HG03469 (cell line): ENCODE data around the gene TP63.

Experiments
- ATAC-seq: cut with Tn5 transposase; IDR thresholded peaks from one replicate; pipeline ENCODE4 v1.9.1; 2021; ENCODE audit warnings: mild to moderate bottlenecking, moderate library complexity, moderate number of reproducible peaks; ENCODE audit not compliant: unreplicated experiment

Gene TP63

DNA sequence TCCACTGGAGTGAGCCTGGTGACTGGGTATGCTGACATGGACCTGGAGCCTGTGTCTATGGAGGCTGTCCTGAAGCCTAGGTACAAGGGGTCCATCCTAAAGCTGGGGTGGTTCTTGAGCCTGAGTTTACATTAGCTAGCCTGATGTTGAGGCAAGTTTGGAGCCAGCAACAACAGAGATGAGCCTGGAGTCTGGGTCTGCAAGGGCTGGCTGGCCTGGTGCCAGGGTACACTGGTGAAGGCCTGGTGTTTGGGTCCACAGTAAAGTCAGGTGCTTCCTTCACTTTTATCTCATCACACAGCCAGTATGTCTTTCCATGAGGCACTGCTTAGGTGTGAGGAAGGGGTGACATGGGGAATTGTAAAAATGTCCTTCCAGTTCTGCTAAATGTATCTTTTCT, 49.5 kb downstream of the TP63 start:
- ATAC-seq: no peak

DNA sequence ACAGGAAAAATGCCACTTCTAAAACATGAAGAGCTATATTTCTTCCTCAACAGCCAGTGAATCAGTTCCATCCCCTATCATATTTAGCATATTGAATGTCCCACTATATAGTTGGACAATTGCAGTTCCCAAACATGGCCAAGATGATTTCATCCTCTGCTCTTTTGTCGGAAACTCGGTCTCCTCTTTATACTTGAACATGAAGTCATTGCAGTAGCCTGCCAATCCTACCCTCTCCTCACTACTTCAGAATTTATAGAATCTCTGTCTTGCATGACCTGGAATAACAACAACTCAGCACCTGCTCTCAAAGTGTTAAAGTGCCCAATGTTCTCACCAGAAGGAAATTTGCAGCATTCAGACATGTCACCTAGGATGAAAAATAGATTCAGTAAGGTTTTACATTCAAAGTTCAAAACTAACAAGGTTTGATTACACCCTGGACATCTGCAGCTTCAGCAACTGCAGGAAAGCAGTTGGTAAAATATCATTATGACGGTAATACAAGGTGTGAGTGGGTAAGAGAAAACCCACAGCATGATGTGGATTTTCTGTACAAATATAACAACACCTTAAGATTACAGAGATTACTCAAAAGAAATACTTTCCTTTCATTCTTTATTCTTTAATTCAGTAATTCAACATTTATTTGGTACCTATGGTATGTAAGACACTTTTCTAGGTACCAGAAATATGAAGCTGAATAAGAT, 52.5 kb downstream of the TP63 start:
- ATAC-seq: no peak

DNA sequence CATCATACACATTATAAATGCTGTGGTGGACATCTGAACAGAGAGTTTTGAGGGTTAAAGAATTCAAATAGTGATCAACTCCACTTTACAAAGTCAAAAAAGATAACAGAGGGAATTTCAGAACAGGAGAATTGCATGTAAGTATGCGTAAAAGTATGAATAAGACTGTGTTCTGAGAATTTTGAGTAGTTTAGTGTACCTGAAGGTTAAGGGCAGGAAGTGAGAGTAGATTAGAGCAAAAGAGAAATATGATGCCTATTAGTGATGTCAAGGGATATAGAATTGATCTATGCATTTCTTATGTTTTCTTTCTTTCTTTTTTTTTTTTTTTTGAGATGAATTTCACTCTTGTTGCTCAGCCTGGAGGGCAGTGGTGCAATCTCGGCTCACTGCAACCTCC, 53.1 kb downstream of the TP63 start:
- ATAC-seq: no peak

DNA sequence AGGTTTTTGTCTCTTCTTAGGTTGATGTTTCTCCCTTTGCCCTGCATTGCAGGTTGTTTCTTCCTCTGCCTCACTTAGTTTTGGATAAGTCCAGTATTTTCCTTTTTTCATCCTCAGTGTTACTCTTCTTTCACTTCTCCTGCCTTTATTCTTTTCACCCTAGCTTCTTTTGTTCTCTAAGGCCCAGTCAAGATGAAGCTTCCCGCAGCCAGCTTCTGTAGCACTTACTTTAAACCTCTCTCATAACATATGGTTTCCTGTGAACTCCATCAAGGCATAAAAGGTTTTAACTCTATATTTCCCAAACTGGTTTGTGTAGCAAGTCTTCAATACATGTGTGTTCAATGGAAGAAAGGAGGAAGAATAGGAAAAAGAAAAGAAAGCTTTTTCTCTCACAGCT, 54.1 kb downstream of the TP63 start:
- no peak for ATAC-seq

DNA sequence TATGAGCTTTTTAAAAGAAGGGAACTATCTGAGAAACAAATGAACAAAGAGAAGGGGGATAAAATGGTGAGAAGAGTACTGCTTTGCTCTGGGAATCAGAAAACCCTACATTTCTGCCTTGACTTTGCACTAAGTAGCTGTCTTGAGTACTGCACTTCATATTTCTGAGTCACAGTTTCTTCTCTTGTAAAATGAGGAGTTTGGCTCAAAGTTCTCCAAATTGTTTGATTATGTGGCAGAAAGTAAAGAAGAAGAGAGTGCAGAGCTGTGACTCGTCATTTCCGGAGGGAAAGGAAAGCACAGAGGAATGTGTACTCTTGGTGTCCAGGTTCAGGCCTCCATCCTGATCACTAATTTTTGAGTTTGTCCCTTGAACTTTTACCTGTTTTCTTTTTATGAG, 54.7 kb downstream of the TP63 start:
- ATAC-seq: no peak

DNA sequence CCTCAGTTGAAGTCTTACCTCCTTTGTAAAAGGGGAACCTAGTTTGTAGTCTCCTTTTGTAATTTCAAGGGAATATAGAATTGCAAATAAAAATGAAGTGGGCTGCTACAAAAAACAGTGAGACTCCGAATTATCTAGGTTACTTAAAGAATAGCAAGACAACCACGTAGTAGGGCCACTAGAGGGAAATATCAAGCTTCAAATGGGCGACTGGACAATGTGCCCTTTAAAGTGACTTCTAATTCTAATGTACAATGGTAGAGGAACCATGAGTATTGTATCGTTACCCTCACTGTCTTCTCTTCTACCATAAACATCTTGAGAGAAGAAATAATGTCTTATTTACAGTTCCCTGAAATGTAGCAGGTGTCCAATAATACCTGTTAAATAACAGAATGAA, 56.3 kb downstream of the TP63 start:
- no peak for ATAC-seq

DNA sequence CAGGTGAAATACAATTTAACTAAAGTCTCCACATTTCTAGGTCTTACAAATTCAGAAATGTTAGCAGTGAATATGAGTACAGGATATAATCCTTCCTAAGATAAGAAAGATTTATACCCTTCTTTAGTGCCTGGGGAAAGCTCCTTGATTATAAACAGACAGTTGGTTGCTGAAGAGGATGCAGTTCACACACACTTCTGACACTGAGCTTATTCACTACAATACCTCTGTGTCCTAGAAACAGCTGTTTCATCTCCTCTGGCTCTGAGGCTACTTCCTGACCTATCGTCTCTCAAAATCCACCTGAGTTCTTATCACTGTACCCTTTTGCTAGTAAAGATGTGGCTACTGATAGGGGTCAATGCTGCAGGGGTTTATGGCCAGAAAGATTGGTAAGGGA, 57.1 kb downstream of the TP63 start:
- no peak for ATAC-seq

DNA sequence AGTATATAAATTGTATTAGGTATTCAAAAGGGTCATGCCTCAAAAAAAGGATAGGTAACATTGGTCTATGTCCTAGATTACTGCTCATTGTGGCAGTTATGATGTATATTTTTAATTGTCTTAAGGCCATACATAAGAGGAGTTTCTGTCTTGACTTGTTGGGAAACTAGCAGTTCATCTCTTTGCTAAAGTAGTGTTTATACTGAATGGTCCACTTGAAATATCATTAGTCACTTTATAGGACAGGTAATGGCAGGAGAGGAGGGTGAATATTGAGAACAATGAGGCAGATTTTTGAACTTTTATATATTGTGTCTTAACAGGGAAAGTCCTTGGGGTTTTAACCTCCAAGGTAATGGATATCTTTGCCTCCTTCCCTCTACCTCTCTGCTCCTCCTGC, 58.4 kb downstream of the TP63 start:
- no peak for ATAC-seq

DNA sequence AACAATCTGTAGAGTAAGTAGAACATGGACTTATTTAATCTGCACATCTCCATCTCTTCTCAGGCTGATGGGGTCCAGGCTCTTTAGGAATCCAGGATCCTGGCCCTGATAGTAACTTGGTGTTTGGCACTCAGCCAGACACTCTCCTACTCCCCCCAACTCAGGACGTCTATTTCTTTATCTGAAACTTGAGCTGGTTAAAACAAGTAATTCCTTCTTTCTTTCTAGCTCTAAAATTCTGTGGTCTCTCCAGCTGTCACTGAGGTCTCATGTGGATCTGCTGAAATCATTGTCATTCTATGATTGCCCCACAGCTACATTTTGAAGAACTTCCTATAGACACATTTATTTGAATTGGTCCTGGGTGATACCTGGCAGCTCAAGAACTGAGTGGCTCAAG, 59.0 kb downstream of the TP63 start:
- no peak for ATAC-seq

DNA sequence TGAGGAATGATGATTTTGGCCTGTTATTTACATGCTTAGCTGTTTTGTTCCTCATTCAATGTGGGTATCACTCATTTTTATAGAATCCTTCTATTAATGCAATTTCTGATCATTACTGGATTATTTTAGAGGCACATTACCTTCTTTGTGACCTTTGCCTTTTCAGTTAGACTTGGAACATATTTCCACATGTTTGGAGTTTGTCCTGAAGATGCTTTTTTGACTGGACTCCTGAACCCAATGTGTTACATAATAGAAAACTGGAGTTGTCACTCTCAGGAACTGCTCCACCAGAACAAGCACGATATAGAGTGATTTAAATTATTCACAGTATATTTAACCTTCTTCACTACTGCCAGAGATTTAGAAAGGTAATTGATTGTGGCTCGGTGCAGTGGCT, 59.5 kb downstream of the TP63 start:
- no peak for ATAC-seq

DNA sequence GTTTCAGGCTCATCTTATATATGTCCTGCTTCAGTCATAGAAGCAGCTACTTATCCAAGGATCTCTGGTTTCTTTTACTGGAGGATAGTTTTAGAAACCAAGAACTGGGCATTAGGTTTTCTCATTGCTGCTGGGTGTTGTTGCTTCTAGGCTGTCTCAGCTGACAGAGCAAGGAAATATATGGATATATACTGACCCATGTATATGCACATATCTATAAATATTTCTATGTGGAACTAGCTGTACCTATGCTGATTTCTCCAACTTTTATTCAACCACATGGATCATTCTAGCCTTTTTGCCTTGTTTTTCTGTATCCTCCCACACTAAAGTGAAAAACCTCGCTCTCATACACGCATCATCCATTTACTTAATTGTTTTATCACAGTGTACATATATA, 64.2 kb downstream of the TP63 start:
- no peak for ATAC-seq

DNA sequence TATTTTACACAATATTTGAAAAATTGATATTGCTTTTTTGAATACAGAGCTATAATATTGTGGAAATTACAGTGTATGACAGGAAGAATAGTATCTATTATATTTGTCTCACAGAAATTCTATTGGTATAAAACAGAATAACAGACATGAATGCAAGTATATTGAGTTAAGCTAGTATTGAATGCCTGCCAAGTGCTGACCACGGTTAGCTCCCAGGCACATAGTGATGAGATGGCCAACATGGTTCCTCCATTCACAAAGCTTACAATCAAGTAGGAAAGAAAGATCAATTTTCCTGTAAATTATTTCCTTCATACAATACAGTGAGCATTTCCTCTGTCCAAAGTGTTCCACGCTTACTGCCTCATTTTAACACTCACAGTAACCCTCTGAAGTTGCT, 67.6 kb downstream of the TP63 start:
- ATAC-seq: no peak

DNA sequence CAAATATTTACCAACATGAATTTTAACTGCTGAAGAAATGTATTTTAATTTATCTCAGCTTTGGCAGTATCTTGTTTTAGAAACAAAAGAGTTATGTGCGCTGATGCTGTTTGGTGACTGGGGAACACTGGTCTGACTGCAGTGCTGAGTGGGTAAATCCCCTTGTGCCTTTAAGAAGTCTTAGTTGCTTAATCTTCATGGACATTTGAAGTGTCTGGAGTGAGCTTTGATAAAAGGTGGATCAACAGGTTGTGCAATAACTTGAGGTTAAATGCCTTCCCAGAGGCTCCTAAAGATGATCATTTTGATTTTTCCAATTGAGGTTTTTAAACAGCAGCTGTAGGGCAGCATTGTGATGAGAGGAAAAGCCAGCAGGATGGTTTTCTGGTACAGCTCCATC, 68.7 kb downstream of the TP63 start:
- ATAC-seq: no peak

DNA sequence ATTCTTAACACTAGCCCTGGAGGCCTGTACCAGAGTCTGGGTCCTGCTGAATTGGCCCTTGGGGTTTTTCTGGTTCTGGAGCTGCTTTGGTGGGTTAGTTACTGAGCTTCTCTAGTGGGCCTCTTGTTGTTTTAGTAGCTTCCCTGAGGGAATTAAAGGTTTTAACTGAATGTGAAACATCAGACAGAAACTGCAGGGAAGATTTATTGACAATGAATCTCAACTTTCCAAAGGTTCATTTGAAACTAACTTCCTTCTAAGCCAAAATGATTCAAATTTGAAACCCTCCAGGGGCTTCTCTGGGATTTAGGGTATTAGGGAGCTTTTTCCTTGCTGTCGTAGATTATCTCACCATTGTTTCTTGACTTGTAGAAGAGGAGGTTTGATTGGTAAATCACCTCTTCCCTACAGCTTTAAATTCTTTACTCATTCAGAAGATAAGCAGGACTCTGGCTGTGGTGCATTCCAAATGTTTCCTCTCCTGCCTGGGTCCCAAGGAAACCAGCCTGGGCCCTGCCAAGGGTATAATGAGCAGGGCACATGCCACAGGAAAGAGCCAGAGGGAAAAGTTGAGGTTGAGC, 71.0 kb downstream of the TP63 start:
- no peak for ATAC-seq

DNA sequence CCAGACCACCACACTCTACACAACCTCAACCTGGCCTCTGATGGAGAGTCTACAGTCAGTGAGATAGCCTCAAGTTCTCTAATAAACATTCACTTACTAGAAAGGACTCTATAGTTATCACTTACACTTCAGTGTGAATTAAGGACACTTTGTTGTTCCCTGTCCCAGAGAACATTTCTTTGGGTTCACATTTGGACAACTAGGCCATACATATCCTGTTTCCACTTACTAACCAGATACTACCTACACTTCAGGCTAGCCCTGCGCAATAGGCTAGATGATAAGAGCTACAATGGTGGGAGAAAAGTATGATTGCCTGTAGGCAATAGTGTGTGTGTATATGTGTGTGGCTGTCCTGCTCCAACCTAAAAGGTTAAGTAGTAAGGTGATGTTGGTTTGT, 72.7 kb downstream of the TP63 start:
- no peak for ATAC-seq

DNA sequence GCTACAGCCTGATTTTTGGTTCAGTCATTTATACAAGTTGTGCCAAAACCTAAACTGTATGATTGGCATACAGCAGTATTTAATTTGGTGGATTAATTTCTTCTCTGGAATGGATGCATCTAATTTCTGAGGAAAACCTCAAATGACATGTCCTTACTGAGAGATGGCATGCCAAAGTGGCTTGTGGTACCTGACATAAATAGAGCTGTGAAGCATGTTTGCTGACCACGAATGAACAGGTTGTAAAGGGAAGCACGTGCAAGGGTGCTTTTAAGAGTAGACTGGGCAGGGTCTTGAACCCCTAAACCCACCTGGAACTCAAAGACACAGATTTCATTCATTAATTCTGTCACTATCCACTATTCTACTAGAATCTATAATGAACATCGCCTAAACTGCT, 77.2 kb downstream of the TP63 start:
- ATAC-seq: no peak

DNA sequence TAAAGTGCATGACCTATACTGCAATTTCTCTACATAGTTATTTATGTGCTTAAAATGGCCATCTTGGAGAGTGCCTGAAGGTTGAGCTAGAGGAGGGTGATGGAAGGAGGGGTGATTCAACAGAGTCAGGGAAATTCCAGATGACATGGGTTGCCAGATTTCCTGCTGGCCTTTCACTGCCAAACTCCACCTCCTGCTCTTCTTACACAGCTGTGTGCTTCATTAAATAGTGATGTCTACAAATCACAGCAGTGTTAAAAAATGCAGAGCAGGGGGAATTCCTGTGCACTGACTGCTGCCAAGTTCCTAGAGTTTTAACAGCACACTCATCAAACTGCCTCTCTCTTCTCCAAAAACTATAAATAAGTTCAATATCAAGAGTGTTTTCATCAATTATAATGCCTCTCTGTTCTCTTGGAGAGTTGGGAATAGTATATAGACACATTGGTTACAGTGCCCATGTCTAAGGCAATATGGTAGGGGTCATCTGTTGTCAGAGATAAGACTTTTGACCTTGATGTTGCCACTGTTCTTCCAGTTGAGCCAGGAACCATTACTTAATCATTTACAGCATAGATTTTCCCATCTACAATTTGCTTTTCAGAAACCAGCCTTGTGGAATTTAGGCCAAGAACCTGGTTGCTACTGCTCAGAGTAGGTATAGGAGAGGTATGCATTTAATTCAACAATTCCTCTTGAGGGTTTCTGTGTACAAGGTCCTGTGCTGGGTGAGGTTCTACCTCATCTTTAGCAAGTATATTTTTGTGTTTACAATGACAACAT, 79.6 kb downstream of the TP63 start:
- no peak for ATAC-seq

DNA sequence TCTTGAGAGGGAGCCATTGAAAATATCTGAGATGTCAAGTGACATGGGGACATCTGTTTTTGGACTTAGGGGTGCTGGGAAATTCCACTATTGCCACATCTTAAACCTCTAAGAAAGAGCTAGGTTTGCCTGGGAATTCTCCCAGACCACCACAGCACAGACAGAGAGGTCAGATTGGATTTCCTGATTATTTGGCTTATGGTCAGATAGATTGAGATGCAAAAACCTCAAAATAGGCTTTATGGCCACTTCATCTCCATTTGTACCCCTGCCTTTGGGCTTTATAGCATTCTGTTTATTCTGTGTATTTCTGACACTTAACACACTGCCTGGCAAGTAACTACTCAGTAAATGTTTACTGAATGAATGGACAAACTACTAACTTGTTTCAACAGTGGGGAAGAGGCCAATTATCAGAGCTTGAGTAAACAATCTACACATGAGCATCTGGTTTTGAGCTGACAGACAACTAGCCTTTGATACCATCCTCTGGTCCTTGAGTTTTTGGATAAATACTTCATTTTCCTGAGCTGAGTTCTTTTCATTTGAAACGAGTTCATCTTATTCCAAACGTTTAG, 81.8 kb downstream of the TP63 start:
- ATAC-seq: no peak

DNA sequence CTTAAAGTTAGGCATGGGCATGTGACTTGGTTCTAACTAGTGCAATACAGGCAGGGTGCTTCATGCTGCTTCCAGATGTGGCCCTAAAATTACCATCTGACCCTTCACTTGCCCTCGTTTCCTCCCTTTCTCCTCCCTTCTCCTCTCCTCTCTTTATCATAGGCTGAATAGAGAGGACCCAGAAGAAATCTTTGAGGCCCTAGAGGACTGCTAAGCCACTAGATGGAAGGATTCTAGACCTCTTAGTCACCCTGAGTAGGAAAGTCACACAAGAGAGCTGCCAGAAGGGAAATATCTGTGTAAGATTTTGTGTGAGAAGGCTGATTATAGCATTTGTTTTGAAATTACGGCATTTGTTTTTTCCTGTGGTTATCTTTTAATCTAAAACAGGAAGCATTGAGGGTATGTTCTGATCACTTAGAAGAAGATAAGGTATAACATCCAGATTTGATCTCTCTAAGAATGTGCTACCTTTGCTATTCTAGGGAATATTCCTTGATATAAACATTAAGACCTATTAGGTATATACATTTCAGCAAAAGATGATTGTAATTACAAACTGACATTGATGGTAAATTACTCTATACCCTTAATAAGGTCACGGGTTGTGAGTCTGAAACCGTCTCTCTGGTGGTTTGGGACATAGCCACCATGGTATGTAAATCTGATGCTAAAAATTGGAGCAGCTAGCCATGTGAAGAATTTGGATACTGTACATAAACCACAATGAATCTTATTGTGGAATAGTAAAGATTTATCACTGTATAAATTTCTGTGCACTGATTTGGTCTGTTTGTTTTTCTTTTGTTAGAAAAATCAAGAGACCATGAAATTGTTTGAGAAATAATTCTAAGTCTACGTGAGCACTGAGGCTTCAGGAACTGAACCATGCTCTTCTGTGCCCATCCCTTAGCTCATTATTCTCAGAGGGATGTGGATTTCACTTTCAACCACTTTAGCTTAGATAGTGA, 84.1 kb downstream of the TP63 start:
- ATAC-seq: no peak

DNA sequence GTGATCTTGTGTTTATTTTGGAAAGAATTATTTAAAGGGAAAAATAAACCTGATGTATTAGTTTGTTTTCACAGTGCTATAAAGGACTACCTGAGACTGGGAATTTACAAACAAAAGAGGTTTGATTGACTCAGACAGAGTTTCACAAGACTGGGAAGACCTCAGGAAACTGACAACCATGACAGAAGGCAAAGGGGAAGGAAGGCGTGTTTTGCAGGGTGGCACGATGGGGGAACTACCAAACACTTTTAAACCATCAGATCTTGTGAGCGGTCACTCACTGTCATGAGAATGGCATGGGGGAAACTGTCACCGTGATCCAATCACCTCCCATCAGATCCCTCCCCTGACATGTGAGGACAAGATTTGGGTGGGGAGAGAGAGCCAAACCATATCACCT, 87.0 kb downstream of the TP63 start:
- no peak for ATAC-seq
